ENCODE measurements around the gene COL28A1.

DNA sequence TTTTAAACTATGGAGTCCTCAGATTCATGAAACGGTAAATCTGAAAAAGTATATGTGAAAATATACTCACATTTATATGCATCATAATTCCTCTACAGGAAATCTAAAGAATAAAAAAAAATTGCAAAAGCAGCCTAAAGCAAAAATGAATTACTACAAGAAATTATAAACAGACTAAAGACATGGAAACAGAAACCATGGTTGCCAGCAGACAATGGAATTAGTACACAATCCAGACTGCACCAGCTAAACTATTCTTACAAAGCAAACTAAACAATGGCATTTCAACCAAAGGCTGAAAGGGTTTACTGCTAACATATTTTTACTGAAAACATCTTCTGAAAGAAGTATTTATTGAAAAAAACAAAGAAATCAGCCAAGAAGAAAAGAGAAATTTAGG, 51.6 kb downstream of the COL28A1 start:
- no peak for TF ChIP-seq CTCF (IDR thresholded peaks at IDR 0.05; ENCODE audit: borderline replicate concordance, extremely low read depth, low read length, poor library complexity, severe bottlenecking)
- no peak for TF ChIP-seq EZH2 (IDR thresholded peaks at IDR 0.05; ENCODE audit: borderline replicate concordance, low read depth, low read length, severe bottlenecking)
